K562 (cell line): ENCODE results near the gene VEGFA. TPM values are rescaled to one million over a fixed set of nuclear protein-coding genes. Genes with fewer than 3 reads are reported as not detected.

Experiments
- ATAC-seq: fragments of 200-7000 bp; cut with Tn5 transposase; 3 replicates; pipeline ENCODE4 v1.9.1; 2020; ENCODE audit warnings: moderate library complexity
- BruUV-seq: library from RNA; stranded (reverse); fragments of 400-500 nt; replicated peaks from 2 replicates; lab custom pipeline; 2021; lab: Mats Ljungman, UMichigan
- CTCF ChIA-PET: fragments of 300-600 bp; formaldehyde crosslinking; extraction: SDS; loops from one replicate; lab custom pipeline; 2021; ENCODE audit warnings: low intra/inter-chr PET ratio; lab: Yijun Ruan, JAX
- POLR2A ChIA-PET: fragments of 300-600, 350-650 bp; sonication (Branson Sonifier 250); formaldehyde crosslinking; extraction: SDS; loops from one replicate; lab custom pipeline; 2021; ENCODE audit warnings: antibody characterized with exemption, inconsistent platforms; lab: Yijun Ruan, JAX
- DNase-seq, 4 experiments: peaks; one replicate each; pipeline versions ENCODE4 v3.0.0 to v3.0.0-alpha.2; 2011 to 2018; ENCODE audit warnings: low spot score in 3 of 4, mixed read lengths in 3 of 4; ENCODE audit errors: extremely low read depth in 1 of 4
- FAIRE-seq: peaks from 2 replicates; lab custom pipeline; 2011; peaks lifted over from hg19 to GRCh38; lab: Jason Lieb, UNC
- H2AFZ ChIP-seq: 2 replicates; pipeline ENCODE4 v1.6.0; 2011; ENCODE audit warnings: low read depth, low read length, control low read depth, inconsistent platforms
- H3K27ac ChIP-seq: fragments of 200-600 bp; 3 replicates; pipeline ENCODE4 v1.8.0; 2011; ENCODE audit warnings: low read depth, mild to moderate bottlenecking, control low read depth, inconsistent platforms, low read length, moderate library complexity, mixed read lengths; ENCODE audit errors: extremely low read depth
- H3K27me3 ChIP-seq, 2 experiments: fragments of 300-600 bp in 1 of 2; 2 replicates in 1 of 2; 3 replicates in 1 of 2; pipeline versions ENCODE4 v1.6.0 to v1.8.0; 2011; ENCODE audit warnings: inconsistent platforms in 2 of 2, low read length in 2 of 2, mild to moderate bottlenecking in 1 of 2, mixed read lengths in 1 of 2, moderate library complexity in 1 of 2; ENCODE audit not compliant: control insufficient read depth in 2 of 2, insufficient read depth in 2 of 2
- H3K36me3 ChIP-seq: fragments of 300-600 bp; 3 replicates; pipeline ENCODE4 v1.8.0; 2011; ENCODE audit warnings: mild to moderate bottlenecking, low read length, inconsistent platforms; ENCODE audit not compliant: control insufficient read depth, insufficient read depth
- H3K4me1 ChIP-seq, 2 experiments: fragments of 200-600 bp in 1 of 2; replicated peaks in 1 of 2; 2 replicates in 1 of 2; 3 replicates in 1 of 2; pipeline versions ENCODE4 v1.5.1 to v1.8.0; 2011; ENCODE audit warnings: inconsistent platforms in 2 of 2, low read length in 2 of 2, mild to moderate bottlenecking in 1 of 2, mixed read lengths in 1 of 2, moderate library complexity in 1 of 2; ENCODE audit not compliant: control insufficient read depth in 2 of 2, insufficient read depth in 2 of 2
- H3K4me2 ChIP-seq: 2 replicates; pipeline ENCODE4 v1.6.1; 2011; ENCODE audit warnings: low read length, control low read depth, inconsistent platforms, mixed read lengths; ENCODE audit not compliant: insufficient read depth
- H3K4me3 ChIP-seq: fragments of 200-600 bp; sonication (generic), shearing (Covaris generic); 2 replicates; pipeline ENCODE4 v1.5.1; 2016; ENCODE audit warnings: control low read depth, inconsistent platforms
- H3K79me2 ChIP-seq: fragments of 200-600 bp; 3 replicates; pipeline ENCODE4 v1.8.0; 2011; ENCODE audit warnings: low read length, inconsistent platforms; ENCODE audit not compliant: control insufficient read depth, insufficient read depth
- H3K9ac ChIP-seq, 2 experiments: 2 replicates each; pipeline versions ENCODE4 v1.6.0 to v1.6.1; 2011; ENCODE audit warnings: low read depth in 2 of 2, low read length in 2 of 2, control low read depth in 1 of 2, inconsistent platforms in 1 of 2, mild to moderate bottlenecking in 1 of 2, mixed read lengths in 1 of 2; ENCODE audit not compliant: insufficient read depth in 1 of 2
- H3K9me1 ChIP-seq: one replicate; pipeline ENCODE4 v1.6.0; 2011; ENCODE audit warnings: inconsistent platforms, mild to moderate bottlenecking, low read length, moderate library complexity; ENCODE audit not compliant: control insufficient read depth, insufficient read depth
- H3K9me3 ChIP-seq: replicated peaks from 2 replicates; pipeline ENCODE4 v1.5.1; 2011; ENCODE audit warnings: low read depth, low read length, inconsistent platforms; ENCODE audit not compliant: control insufficient read depth, insufficient read depth
- H4K20me1 ChIP-seq: replicated peaks from 2 replicates; pipeline ENCODE4 v1.6.1; 2011; ENCODE audit warnings: low read length, inconsistent platforms, mixed read lengths; ENCODE audit not compliant: control insufficient read depth, insufficient read depth
- E2F4 ChIP-seq: sonication (generic); formaldehyde crosslinking; IDR thresholded peaks from 2 replicates; pipeline ENCODE4 v1.8.0; 2022; ENCODE audit warnings: mild to moderate bottlenecking, low read depth, missing genetic modification reagents
- GTF2A2 ChIP-seq: IDR thresholded peaks from 2 replicates; pipeline ENCODE4 v1.6.1; 2016; ENCODE audit warnings: mild to moderate bottlenecking, missing genetic modification characterization, missing compliant biosample characterization
- PURB ChIP-seq: sonication (generic); formaldehyde crosslinking; IDR thresholded peaks from 2 replicates; pipeline ENCODE4 v1.9.0; 2021; ENCODE audit warnings: low read depth, mild to moderate bottlenecking, missing genetic modification reagents
- ZNF583 ChIP-seq: fragments of 250-450 bp; sonication (Bioruptor Pico); IDR thresholded peaks from 2 replicates; pipeline ENCODE4 v1.4.0; 2020
- WGBS: fragments of 100-300 bp; shearing (Covaris generic); methylation state at CpG from one replicate; pipeline ENCODE4 v1.1.6; 2016; ENCODE audit warnings: low coverage, mixed read lengths; ENCODE audit not compliant: insufficient coverage; ENCODE audit errors: missing lambda C conversion rate; 5-methylcytosine and 5-hydroxymethylcytosine counted together
- in situ Hi-C: fragments of 300-500 bp; cut with MboI; formaldehyde crosslinking; loops from 4 replicates; pipeline ENCODE4 v1.15.0; 2018; ENCODE audit warnings: inconsistent platforms, mixed read lengths
- intact Hi-C: fragments of 100-400 bp; cut with micrococcal nuclease; formaldehyde crosslinking; loops from 2 replicates; pipeline ENCODE4 v1.14.2; 2022
- polyA plus RNA-seq, 8 experiments: library from polyadenylated mRNA; depleted of rRNA in 4 of 8; stranded (reverse) in 5 of 8; unstranded in 3 of 8; fragments of >200 nt; fragmentation: Nextera tagmentation in 2 of 8; fragmentation: Illumina TruSeq in 1 of 8; extraction: Ambion mirVana in 2 of 8; extraction: Trizol in 1 of 8; gene quantifications; 2 replicates each; pipeline versions ENCODE4 v1.2.1 to v1.2.3, GENCODE V29; 2011 to 2014; ENCODE audit warnings: inconsistent platforms in 1 of 8, missing spikeins in 1 of 8
- total RNA-seq, 7 experiments: library from RNA; depleted of rRNA in 6 of 7; stranded (reverse); fragments of >200 nt in 6 of 7; fragmentation: Illumina TruSeq in 2 of 7; extraction: Trizol in 2 of 7; gene quantifications; 2 replicates each; pipeline versions ENCODE4 v1.2.1 to v1.2.3, GENCODE V29; 2011 to 2021; ENCODE audit warnings: low replicate concordance in 1 of 7
- TF ChIP-seq, protein P1 (sequence below): fragments of 450-650 bp; IDR thresholded peaks from 2 replicates; pipeline ENCODE4 v1.6.1; 2016; ENCODE audit warnings: mild to moderate bottlenecking, moderate library complexity
- TF ChIP-seq, protein P2 (sequence below): sonication (generic); formaldehyde crosslinking; IDR thresholded peaks from 2 replicates; pipeline ENCODE4 v1.8.0; 2022; ENCODE audit warnings: missing genetic modification reagents, mild to moderate bottlenecking, borderline replicate concordance

VEGFA gene
- total and polyA plus RNA-seq, 9 of the 15 experiments (the other 6 are each of a cell fraction or from before 2014, with no cell fraction given) = 14.0 to 271 (median 124) TPM

- no TSS peak for BruUV-seq
- Histone ChIP-seq H3K9ac (peak overlapping the region in 1 of 2 experiments; percentile 1; a peak in 1 of 4 replicates), H3K4me1 (peaks cover 0 to 8% of the 10 kb centered on the region in 2 experiments; a peak in 1 of 5 replicates), H3K4me3 (no peak overlapping the region), H3K27me3 (no peaks in the 10 kb centered on the region), H3K9me1 (peaks cover 9% of the 10 kb centered on the region), H2AFZ (no peak overlapping the region), H3K79me2 (0 out of 3 replicates have a peak, but pooled peaks cover 2% of the 10 kb centered on the region), H4K20me1 (peaks cover 43% of the 10 kb centered on the region), H3K36me3 (peaks cover 43% of the 10 kb centered on the region), H3K4me2 (no peak overlapping the region), H3K27ac (no peak overlapping the region), H3K9me3 (no peaks in the 10 kb centered on the region)
- intact Hi-C loops = loop anchor here (2.0 to 5.0 kb wide), 2 partner anchors 20 to 51 kb away; no protein-coding TSS in a partner anchor
- DNase-seq = peak in 1 of 4 experiments; percentile 27
- no peak for FAIRE-seq
- ATAC-seq = peak; percentile 29
- in situ Hi-C loops = no loop called here
- 19% methylated on average over 1 of the region's 1 CpG for WGBS
- ChIA-PET CTCF (no interaction called here), POLR2A (interaction anchor here (0.6 to 3.2 kb wide), 29 partner anchors 9 to 528 kb away, joined by 3 to 19 read pairs (median 4); partner anchors contain the start of gene VEGFA)
- TF ChIP-seq PURB (no peak), ZNF583 (CRISPR knock-in tag) (no peak), GTF2A2 (tag) (no peak), E2F4 (CRISPR knock-in tag) (no peak)
- TF ChIP-seq, protein P1, sequence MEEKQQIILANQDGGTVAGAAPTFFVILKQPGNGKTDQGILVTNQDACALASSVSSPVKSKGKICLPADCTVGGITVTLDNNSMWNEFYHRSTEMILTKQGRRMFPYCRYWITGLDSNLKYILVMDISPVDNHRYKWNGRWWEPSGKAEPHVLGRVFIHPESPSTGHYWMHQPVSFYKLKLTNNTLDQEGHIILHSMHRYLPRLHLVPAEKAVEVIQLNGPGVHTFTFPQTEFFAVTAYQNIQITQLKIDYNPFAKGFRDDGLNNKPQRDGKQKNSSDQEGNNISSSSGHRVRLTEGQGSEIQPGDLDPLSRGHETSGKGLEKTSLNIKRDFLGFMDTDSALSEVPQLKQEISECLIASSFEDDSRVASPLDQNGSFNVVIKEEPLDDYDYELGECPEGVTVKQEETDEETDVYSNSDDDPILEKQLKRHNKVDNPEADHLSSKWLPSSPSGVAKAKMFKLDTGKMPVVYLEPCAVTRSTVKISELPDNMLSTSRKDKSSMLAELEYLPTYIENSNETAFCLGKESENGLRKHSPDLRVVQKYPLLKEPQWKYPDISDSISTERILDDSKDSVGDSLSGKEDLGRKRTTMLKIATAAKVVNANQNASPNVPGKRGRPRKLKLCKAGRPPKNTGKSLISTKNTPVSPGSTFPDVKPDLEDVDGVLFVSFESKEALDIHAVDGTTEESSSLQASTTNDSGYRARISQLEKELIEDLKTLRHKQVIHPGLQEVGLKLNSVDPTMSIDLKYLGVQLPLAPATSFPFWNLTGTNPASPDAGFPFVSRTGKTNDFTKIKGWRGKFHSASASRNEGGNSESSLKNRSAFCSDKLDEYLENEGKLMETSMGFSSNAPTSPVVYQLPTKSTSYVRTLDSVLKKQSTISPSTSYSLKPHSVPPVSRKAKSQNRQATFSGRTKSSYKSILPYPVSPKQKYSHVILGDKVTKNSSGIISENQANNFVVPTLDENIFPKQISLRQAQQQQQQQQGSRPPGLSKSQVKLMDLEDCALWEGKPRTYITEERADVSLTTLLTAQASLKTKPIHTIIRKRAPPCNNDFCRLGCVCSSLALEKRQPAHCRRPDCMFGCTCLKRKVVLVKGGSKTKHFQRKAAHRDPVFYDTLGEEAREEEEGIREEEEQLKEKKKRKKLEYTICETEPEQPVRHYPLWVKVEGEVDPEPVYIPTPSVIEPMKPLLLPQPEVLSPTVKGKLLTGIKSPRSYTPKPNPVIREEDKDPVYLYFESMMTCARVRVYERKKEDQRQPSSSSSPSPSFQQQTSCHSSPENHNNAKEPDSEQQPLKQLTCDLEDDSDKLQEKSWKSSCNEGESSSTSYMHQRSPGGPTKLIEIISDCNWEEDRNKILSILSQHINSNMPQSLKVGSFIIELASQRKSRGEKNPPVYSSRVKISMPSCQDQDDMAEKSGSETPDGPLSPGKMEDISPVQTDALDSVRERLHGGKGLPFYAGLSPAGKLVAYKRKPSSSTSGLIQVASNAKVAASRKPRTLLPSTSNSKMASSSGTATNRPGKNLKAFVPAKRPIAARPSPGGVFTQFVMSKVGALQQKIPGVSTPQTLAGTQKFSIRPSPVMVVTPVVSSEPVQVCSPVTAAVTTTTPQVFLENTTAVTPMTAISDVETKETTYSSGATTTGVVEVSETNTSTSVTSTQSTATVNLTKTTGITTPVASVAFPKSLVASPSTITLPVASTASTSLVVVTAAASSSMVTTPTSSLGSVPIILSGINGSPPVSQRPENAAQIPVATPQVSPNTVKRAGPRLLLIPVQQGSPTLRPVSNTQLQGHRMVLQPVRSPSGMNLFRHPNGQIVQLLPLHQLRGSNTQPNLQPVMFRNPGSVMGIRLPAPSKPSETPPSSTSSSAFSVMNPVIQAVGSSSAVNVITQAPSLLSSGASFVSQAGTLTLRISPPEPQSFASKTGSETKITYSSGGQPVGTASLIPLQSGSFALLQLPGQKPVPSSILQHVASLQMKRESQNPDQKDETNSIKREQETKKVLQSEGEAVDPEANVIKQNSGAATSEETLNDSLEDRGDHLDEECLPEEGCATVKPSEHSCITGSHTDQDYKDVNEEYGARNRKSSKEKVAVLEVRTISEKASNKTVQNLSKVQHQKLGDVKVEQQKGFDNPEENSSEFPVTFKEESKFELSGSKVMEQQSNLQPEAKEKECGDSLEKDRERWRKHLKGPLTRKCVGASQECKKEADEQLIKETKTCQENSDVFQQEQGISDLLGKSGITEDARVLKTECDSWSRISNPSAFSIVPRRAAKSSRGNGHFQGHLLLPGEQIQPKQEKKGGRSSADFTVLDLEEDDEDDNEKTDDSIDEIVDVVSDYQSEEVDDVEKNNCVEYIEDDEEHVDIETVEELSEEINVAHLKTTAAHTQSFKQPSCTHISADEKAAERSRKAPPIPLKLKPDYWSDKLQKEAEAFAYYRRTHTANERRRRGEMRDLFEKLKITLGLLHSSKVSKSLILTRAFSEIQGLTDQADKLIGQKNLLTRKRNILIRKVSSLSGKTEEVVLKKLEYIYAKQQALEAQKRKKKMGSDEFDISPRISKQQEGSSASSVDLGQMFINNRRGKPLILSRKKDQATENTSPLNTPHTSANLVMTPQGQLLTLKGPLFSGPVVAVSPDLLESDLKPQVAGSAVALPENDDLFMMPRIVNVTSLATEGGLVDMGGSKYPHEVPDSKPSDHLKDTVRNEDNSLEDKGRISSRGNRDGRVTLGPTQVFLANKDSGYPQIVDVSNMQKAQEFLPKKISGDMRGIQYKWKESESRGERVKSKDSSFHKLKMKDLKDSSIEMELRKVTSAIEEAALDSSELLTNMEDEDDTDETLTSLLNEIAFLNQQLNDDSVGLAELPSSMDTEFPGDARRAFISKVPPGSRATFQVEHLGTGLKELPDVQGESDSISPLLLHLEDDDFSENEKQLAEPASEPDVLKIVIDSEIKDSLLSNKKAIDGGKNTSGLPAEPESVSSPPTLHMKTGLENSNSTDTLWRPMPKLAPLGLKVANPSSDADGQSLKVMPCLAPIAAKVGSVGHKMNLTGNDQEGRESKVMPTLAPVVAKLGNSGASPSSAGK = no peak
- TF ChIP-seq, protein P2, sequence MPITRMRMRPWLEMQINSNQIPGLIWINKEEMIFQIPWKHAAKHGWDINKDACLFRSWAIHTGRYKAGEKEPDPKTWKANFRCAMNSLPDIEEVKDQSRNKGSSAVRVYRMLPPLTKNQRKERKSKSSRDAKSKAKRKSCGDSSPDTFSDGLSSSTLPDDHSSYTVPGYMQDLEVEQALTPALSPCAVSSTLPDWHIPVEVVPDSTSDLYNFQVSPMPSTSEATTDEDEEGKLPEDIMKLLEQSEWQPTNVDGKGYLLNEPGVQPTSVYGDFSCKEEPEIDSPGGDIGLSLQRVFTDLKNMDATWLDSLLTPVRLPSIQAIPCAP = no peak
Measured at GRCh38 chr6:43786664-43787329, 16.8 kb downstream of the VEGFA start.
